Measurements from ENCODE around the gene MAP1LC3C.

DNA sequence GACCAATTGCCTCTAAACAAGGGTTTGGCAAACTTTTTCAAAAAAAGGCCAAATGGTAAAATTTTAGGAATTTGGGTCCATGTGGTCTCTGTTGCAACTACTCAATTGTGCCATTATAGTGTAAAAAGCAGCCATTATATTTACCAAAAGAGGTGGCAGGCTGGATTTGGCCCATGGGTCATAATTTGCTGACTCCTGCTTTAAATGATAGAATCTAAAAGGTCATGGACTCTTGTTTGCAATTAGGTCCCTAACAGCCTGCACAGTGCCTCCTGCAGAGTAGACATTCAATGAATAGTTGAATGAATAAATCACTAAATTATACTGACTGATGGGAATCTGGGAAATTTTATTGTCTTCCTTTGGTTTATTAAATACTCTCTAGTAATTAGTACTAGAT is 35.2 kb downstream of the MAP1LC3C start:
- TF ChIP-seq, protein P1, sequence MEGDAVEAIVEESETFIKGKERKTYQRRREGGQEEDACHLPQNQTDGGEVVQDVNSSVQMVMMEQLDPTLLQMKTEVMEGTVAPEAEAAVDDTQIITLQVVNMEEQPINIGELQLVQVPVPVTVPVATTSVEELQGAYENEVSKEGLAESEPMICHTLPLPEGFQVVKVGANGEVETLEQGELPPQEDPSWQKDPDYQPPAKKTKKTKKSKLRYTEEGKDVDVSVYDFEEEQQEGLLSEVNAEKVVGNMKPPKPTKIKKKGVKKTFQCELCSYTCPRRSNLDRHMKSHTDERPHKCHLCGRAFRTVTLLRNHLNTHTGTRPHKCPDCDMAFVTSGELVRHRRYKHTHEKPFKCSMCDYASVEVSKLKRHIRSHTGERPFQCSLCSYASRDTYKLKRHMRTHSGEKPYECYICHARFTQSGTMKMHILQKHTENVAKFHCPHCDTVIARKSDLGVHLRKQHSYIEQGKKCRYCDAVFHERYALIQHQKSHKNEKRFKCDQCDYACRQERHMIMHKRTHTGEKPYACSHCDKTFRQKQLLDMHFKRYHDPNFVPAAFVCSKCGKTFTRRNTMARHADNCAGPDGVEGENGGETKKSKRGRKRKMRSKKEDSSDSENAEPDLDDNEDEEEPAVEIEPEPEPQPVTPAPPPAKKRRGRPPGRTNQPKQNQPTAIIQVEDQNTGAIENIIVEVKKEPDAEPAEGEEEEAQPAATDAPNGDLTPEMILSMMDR (conservative IDR thresholded peaks at IDR 0.05), result no peak
- no peak for TF ChIP-seq EZH2 (IDR thresholded peaks at IDR 0.05; ENCODE audit: low read depth)
